WTC11 (cell line): ENCODE measurements around the gene PGLYRP2.

Experiments used
- PRDM15 ChIP-seq: sonication (generic); formaldehyde crosslinking; IDR thresholded peaks from 2 replicates; pipeline ENCODE4 v1.8.0; 2022; ENCODE audit warnings: missing genetic modification reagents
- SMAD4 ChIP-seq: sonication (generic); formaldehyde crosslinking; IDR thresholded peaks from 2 replicates; pipeline ENCODE4 v1.8.0; 2022; ENCODE audit warnings: mild to moderate bottlenecking, missing genetic modification reagents

DNA sequence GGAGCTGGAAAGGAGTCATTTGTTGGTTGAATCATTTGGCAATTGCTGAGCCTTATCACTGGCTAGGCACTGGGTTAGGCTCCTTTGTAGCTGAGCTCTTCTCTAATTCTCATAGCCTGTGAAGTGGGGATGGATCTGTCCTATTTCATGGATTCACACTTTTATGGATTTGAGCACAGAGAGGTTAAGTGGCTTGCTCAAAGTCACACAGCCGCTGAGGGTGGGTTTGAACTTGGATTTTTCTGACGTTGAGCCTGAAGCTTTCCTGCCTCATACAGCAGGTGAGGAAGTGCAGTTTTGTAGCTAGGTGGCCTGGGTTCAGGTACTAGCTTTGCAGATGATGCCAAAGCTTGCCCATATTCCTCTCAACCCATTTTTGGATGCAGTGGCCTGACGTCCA lies 48.4 kb upstream of the PGLYRP2 start:
- no peak for TF ChIP-seq PRDM15 (CRISPR knock-in tag)
- no peak for TF ChIP-seq SMAD4 (CRISPR knock-in tag)
